Adrenal gland (tissue), 12 donors: ENCODE data around the gene ADSS2. TPM values are rescaled to one million over a fixed set of nuclear protein-coding genes. Genes with fewer than 3 reads are reported as not detected.

Experiments
- DNase-seq, 7 donors: peaks; one replicate each; pipeline ENCODE4 v3.0.0-alpha.2; 2019 to 2020
- H3K27ac ChIP-seq, 5 donors: fragments of 200-600 bp; sonication (generic) in 4 of 5; 1 replicate in 3 of 5; 2 replicates in 2 of 5; pipeline versions ENCODE4 v1.5.1 to v1.8.0; 2016 to 2020; ENCODE audit warnings: mild to moderate bottlenecking in 1 of 5
- H3K27me3 ChIP-seq: fragments of 200-600 bp; 2 replicates; pipeline ENCODE4 v1.8.0; 2021
- H3K36me3 ChIP-seq, 2 donors: fragments of 200-600 bp; replicated peaks in 1 of 2; 1 replicate in 1 of 2; 2 replicates in 1 of 2; pipeline versions ENCODE4 v1.5.1 to v1.8.0; 2018 to 2022
- H3K4me1 ChIP-seq, 2 donors: fragments of 200-600 bp; replicated peaks in 1 of 2; 1 replicate in 1 of 2; 2 replicates in 1 of 2; pipeline versions ENCODE4 v1.5.1 to v1.8.0; 2018 to 2021
- H3K4me3 ChIP-seq, 4 donors: fragments of 200-600 bp; sonication (generic) in 3 of 4; one replicate each; pipeline ENCODE4 v1.5.1; 2016 to 2018
- H3K9me3 ChIP-seq, 3 donors: fragments of 200-600 bp; sonication (generic) in 1 of 3; replicated peaks in 1 of 3; 1 replicate in 2 of 3; 2 replicates in 1 of 3; pipeline versions ENCODE4 v1.5.1 to v1.8.0; 2016 to 2021
- POLR2A ChIP-seq, 2 donors: fragments of 450-650 bp; IDR thresholded peaks; one replicate each; pipeline ENCODE4 v1.6.1; 2017; ENCODE audit warnings: antibody characterized with exemption in 2 of 2, mild to moderate bottlenecking in 2 of 2, moderate library complexity in 1 of 2
- WGBS, 4 donors: extraction: QIAGEN DNeasy Blood & Tissue Kit in 2 of 4; methylation state at CpG; one replicate each; pipeline versions ENCODE4 v1.1.5 to v1.1.7; 2013 to 2017; 5-methylcytosine and 5-hydroxymethylcytosine counted together
- intact Hi-C, 2 donors: fragments of 100-400 bp; cut with DNase I; formaldehyde crosslinking; loops; one replicate each; pipeline versions ENCODE4 v1.14.1 to v1.15.0; 2022 to 2023
- polyA plus RNA-seq, 3 donors: library from polyadenylated mRNA; stranded (reverse); fragments of 200-250 nt in 2 of 3; fragments of 350-450 nt in 1 of 3; fragmentation: Illumina TruSeq in 1 of 3; extraction: RNeasy Lipid Tissue Mini Kit (QIAGEN cat#74804) in 1 of 3; gene quantifications; one replicate each; pipeline ENCODE4 v1.2.3, GENCODE V29; 2013 to 2014
- total RNA-seq, 9 donors: library from RNA; depleted of rRNA in 4 of 9; stranded (reverse); fragments of >200 nt in 4 of 9; fragments of 120-200 nt in 1 of 9; fragmentation: NEBNext Ultra II Directional in 1 of 9; extraction: Animal tissue kit (Norgen Biotek cat#: 25700) in 1 of 9; gene quantifications; one replicate each; pipeline versions ENCODE4 v1.1.0 to v1.2.4, GENCODE V29; 2013 to 2023
- TF ChIP-seq, protein P1 (sequence below), 6 experiments: fragments of 450-650 bp in 4 of 6; fragments of 200-600 bp in 2 of 6; sonication (generic) in 1 of 6; IDR thresholded peaks; 1 replicate in 5 of 6; 2 replicates in 1 of 6; pipeline versions ENCODE4 v1.5.1 to v1.8.0; 2016 to 2021; ENCODE audit warnings: antibody characterized with exemption in 6 of 6, mild to moderate bottlenecking in 2 of 6, moderate library complexity in 1 of 6
- donor health status: healthy with polysubstance abuse.
- donor health status: Bipolar disorder and iron deficiency.
- donor health status: DM: yes; HTN: yes; CAD: no.
- donor health status: DM: no; HTN: no; CAD: no.
- donor health status: DM: no; HTN: no; CAD: no.
- donor health status: DM: yes; HTN: yes; CAD: no.

Gene ADSS2
- total and polyA plus RNA-seq, 12 donors: 13.5 to 49.0 (median 27.0) TPM

- H3K27me3 ChIP-seq: no peaks in the 10 kb centered on the region
- DNase-seq: no peak
- no peaks in the 10 kb centered on the region for H3K9me3 ChIP-seq
- TF ChIP-seq, protein P1, sequence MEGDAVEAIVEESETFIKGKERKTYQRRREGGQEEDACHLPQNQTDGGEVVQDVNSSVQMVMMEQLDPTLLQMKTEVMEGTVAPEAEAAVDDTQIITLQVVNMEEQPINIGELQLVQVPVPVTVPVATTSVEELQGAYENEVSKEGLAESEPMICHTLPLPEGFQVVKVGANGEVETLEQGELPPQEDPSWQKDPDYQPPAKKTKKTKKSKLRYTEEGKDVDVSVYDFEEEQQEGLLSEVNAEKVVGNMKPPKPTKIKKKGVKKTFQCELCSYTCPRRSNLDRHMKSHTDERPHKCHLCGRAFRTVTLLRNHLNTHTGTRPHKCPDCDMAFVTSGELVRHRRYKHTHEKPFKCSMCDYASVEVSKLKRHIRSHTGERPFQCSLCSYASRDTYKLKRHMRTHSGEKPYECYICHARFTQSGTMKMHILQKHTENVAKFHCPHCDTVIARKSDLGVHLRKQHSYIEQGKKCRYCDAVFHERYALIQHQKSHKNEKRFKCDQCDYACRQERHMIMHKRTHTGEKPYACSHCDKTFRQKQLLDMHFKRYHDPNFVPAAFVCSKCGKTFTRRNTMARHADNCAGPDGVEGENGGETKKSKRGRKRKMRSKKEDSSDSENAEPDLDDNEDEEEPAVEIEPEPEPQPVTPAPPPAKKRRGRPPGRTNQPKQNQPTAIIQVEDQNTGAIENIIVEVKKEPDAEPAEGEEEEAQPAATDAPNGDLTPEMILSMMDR (IDR thresholded peaks at IDR 0.05): no peak
- TF ChIP-seq POLR2A (IDR thresholded peaks at IDR 0.05): no peak
- WGBS, 4 donors: 59 to 80% (median 68%) methylated on average over 2 of the region's 2 CpGs
- no peaks in the 10 kb centered on the region for H3K36me3 ChIP-seq
- peak overlapping the region in 2 of 5 donors; percentile 33 to 40 for H3K27ac ChIP-seq
- H3K4me3 ChIP-seq: no peak overlapping the region
- intact Hi-C loops: no loop called here
- H3K4me1 ChIP-seq: peaks cover 6 to 70% of the 10 kb centered on the region in 2 donors
Observed at GRCh38 chr1:244445320-244446181, 6.2 kb downstream of the ADSS2 start.

DNA sequence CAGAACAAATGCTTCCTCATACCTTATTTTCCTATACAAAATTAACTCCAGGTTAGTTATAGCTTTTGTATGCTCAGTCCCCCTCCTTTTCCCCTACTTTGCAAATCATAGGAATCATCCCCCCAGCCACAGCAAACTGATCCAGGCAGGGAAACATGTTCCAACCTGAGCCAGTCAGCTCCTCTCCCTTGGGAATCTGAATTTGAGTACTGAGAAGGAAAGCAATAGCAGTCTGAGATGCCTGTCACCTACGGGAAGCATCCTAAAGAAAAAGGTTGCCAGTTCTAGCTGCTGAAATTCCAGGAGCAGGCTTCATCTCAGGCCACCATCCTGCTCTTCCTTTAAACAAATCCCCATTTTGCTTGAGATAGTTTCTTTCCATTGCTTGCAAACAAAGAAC is 6.9 kb downstream of the ADSS2 start:
- DNase-seq: no peak
- Histone ChIP-seq H3K4me1 (peaks cover 6 to 63% of the 10 kb centered on the region in 2 donors), H3K36me3 (no peaks in the 10 kb centered on the region), H3K9me3 (no peaks in the 10 kb centered on the region), H3K27ac (peak overlapping the region in 2 of 5 donors; percentile 13 to 32), H3K4me3 (no peak overlapping the region), H3K27me3 (no peaks in the 10 kb centered on the region)
- no peak for TF ChIP-seq POLR2A (IDR thresholded peaks at IDR 0.05)
- 40 to 74% (median 62%) methylated on average over 1 of the region's 1 CpG for WGBS, 4 donors
- intact Hi-C loops: no loop called here

GRCh38 chr1:244442850-244443249 is 8.9 kb downstream of the ADSS2 start:
- no peak for DNase-seq
- H3K27ac ChIP-seq: no peak overlapping the region
- no peak for TF ChIP-seq POLR2A (IDR thresholded peaks at IDR 0.05)
- TF ChIP-seq, protein P1 (IDR thresholded peaks at IDR 0.05): no peak
- no peaks in the 10 kb centered on the region for H3K9me3 ChIP-seq
- WGBS, 4 donors: 69 to 79% (median 73%) methylated on average over 2 of the region's 2 CpGs
- intact Hi-C loops: no loop called here
- H3K4me1 ChIP-seq: peaks cover 6 to 43% of the 10 kb centered on the region in 2 donors
- H3K36me3 ChIP-seq: no peaks in the 10 kb centered on the region
- no peaks in the 10 kb centered on the region for H3K27me3 ChIP-seq
- H3K4me3 ChIP-seq: no peak overlapping the region

DNA sequence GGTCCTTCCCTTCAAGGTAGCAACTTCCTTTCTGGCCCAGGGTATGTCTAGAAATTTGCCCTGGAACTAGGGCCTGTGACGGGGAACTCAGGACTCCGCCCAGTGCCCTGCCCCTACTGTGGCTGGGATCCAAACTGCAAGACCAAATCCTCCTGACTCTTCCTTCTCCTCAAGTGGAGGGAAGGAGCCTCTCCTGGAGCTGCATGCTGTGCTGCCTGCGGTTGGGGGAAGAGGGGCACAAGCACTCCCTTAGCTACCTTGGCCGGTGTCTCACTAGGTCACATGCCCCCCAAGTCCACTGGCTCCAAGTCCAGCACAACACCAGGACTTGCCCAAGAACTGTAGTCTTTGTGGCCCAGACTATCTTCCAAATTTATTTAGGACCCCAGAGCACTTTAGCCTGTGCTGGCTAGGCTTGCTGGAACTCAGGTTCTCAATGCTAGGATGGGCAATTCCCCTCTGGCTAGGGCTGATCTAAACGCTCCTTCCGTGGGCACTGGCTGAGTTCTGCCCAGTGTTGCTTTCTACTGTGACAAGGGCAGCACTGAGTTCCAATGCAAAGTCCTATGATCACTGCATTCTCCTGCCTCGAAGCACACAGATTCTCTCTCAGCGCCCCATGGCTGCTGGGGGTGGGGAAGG is 12.2 kb downstream of the ADSS2 start:
- Histone ChIP-seq H3K9me3 (no peaks in the 10 kb centered on the region), H3K27ac (no peak overlapping the region), H3K27me3 (no peaks in the 10 kb centered on the region), H3K36me3 (no peaks in the 10 kb centered on the region), H3K4me3 (no peak overlapping the region), H3K4me1 (peaks cover 11 to 27% of the 10 kb centered on the region in 2 donors)
- intact Hi-C loops: no loop called here
- no peak for DNase-seq
- WGBS, 4 donors: 78 to 91% (median 84%) methylated on average over 5 to 8 of the region's 8 CpGs
- TF ChIP-seq POLR2A (IDR thresholded peaks at IDR 0.05): no peak
- TF ChIP-seq, protein P1 (IDR thresholded peaks at IDR 0.05): no peak
